ENCODE measurements around the gene PHC1.

DNA sequence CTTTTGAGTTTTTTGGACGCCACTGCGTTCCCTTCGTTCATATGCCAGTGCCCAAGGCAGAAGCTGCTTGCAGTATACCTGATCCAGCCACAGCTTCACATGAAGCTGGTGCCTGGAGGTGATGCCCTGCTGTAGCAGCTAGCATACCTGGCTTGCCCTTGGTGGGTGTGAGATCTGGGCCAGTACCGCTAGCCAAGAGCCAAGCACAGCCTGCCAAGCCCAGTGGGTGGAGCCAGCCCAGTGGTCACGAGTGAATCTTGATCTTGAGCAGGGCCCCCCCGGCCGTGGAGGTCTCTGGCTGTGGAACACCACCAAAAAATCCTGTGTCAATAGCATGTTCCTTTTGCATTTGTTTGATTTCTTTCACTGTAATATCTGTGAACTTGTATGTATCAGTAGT is 42.5 kb downstream of the PHC1 start:
- TF ChIP-seq CTCF (conservative IDR thresholded peaks at IDR 0.05; ENCODE audit: low read depth, low read length): no peak
- TF ChIP-seq EZH2 (IDR thresholded peaks at IDR 0.05; ENCODE audit: low read length, unreplicated experiment): no peak
